Ishikawa (cell line): ENCODE measurements around the gene C20orf202.

Experiments used
- CEBPB ChIP-seq: IDR thresholded peaks from 2 replicates; pipeline ENCODE4 v1.6.1; 2012
- CREB1 ChIP-seq: IDR thresholded peaks from 2 replicates; pipeline ENCODE4 v1.6.1; 2012; ENCODE audit warnings: low read depth
- EGR1 ChIP-seq: IDR thresholded peaks from 2 replicates; pipeline ENCODE4 v1.6.1; 2012
- EP300 ChIP-seq: IDR thresholded peaks from 2 replicates; pipeline ENCODE4 v1.6.1; 2012; ENCODE audit warnings: borderline replicate concordance
- FOXM1 ChIP-seq: IDR thresholded peaks from 2 replicates; pipeline ENCODE4 v1.6.1; 2012; ENCODE audit warnings: low read depth, borderline replicate concordance
- MAX ChIP-seq: IDR thresholded peaks from 2 replicates; pipeline ENCODE4 v1.6.1; 2012
- NFIC ChIP-seq: IDR thresholded peaks from 2 replicates; pipeline ENCODE4 v1.6.1; 2012
- REST ChIP-seq: IDR thresholded peaks from 2 replicates; pipeline ENCODE4 v1.6.1; 2012; ENCODE audit warnings: low read depth, mild to moderate bottlenecking
- TCF12 ChIP-seq: IDR thresholded peaks from 2 replicates; pipeline ENCODE4 v1.6.1; 2012; ENCODE audit warnings: low read depth
- USF1 ChIP-seq: IDR thresholded peaks from 2 replicates; pipeline ENCODE4 v1.6.1; 2012
- YY1 ChIP-seq: IDR thresholded peaks from 2 replicates; pipeline ENCODE4 v1.6.1; 2012; ENCODE audit warnings: low read depth

GRCh38 chr20:1214838-1215261 is 11.6 kb downstream of the C20orf202 start:
- no peak for TF ChIP-seq TCF12
- no peak for TF ChIP-seq EP300
- no peak for TF ChIP-seq YY1
- no peak for TF ChIP-seq EGR1
- no peak for TF ChIP-seq MAX
- TF ChIP-seq USF1 = no peak
- no peak for TF ChIP-seq CREB1
- no peak for TF ChIP-seq CEBPB
- no peak for TF ChIP-seq REST
- TF ChIP-seq NFIC = no peak
- TF ChIP-seq FOXM1 = no peak
